K562 (cell line): ENCODE results near the gene CRYZL1. TPM values are rescaled to one million over a fixed set of nuclear protein-coding genes. Genes with fewer than 3 reads are reported as not detected.

ENCODE experiments used
- DEAF1 ChIP-seq: fragments of 450-650 bp; formaldehyde crosslinking; IDR thresholded peaks from 2 replicates; pipeline ENCODE4 v1.4.0; 2020; ENCODE audit warnings: mild to moderate bottlenecking, moderate library complexity
- GATAD2B ChIP-seq: fragments of 450-650 bp; IDR thresholded peaks from 2 replicates; pipeline ENCODE4 v1.6.1; 2017; ENCODE audit warnings: mild to moderate bottlenecking, borderline replicate concordance
- GTF2A2 ChIP-seq: IDR thresholded peaks from 2 replicates; pipeline ENCODE4 v1.6.1; 2016; ENCODE audit warnings: mild to moderate bottlenecking, missing genetic modification characterization, missing compliant biosample characterization
- GTF3C2 ChIP-seq: IDR thresholded peaks from 3 replicates; pipeline ENCODE4 v1.6.1; 2011; ENCODE audit warnings: borderline replicate concordance, mild to moderate bottlenecking, moderate library complexity; ENCODE audit not compliant: insufficient read length; ENCODE audit errors: extremely low read depth
- HIVEP1 ChIP-seq: fragments of 250-450 bp; sonication (Bioruptor Pico); IDR thresholded peaks from 2 replicates; pipeline ENCODE4 v1.4.0; 2020; ENCODE audit warnings: mild to moderate bottlenecking
- KHSRP ChIP-seq: fragments of 450-650 bp; IDR thresholded peaks from 2 replicates; pipeline ENCODE4 v1.6.1; 2017
- MYNN ChIP-seq, 2 experiments: sonication (generic); formaldehyde crosslinking in 1 of 2; IDR thresholded peaks; 2 replicates each; pipeline versions ENCODE4 v1.5.0 to v1.6.1; 2016 to 2020; ENCODE audit warnings: antibody characterized with exemption in 1 of 2, missing genetic modification reagents in 1 of 2
- NR1H2 ChIP-seq: sonication (generic); formaldehyde crosslinking; IDR thresholded peaks from 2 replicates; pipeline ENCODE4 v1.4.0; 2020; ENCODE audit warnings: mild to moderate bottlenecking, missing genetic modification reagents
- PATZ1 ChIP-seq: fragments of 250-450 bp; sonication (Bioruptor Pico); IDR thresholded peaks from 2 replicates; pipeline ENCODE4 v1.5.0; 2020; ENCODE audit warnings: mild to moderate bottlenecking, borderline replicate concordance
- PBX2 ChIP-seq, 2 experiments: IDR thresholded peaks in 1 of 2; conservative IDR thresholded peaks in 1 of 2; 2 replicates each; pipeline ENCODE4 v1.6.1; 2016; ENCODE audit warnings: low read depth in 2 of 2, mild to moderate bottlenecking in 1 of 2, missing compliant biosample characterization in 1 of 2, missing genetic modification characterization in 1 of 2, moderate library complexity in 1 of 2
- POLR2A ChIP-seq: fragments of 450-650 bp; conservative IDR thresholded peaks from 2 replicates; pipeline ENCODE4 v1.6.1; 2016
- SMAD2 ChIP-seq: fragments of 150-350 bp; IDR thresholded peaks from 2 replicates; pipeline ENCODE4 v1.6.1; 2014; ENCODE audit warnings: low read depth, mild to moderate bottlenecking, low read length
- TARDBP ChIP-seq: fragments of 450-650 bp; IDR thresholded peaks from 2 replicates; pipeline ENCODE4 v1.6.1; 2016
- TBP ChIP-seq: optimal IDR thresholded peaks from 2 replicates; pipeline ENCODE3; 2011; ENCODE audit warnings: low read depth, low read length, improper control_type of control experiment
- TEAD1 ChIP-seq, 2 experiments: fragments of 450-650 bp in 1 of 2; sonication (generic) in 1 of 2; formaldehyde crosslinking; IDR thresholded peaks; 2 replicates each; pipeline versions ENCODE4 v1.4.0 to v1.8.0; 2020 to 2022; ENCODE audit warnings: mild to moderate bottlenecking in 2 of 2, missing genetic modification reagents in 1 of 2
- TOE1 ChIP-seq, 2 experiments: fragments of 450-650 bp in 1 of 2; sonication (generic) in 1 of 2; formaldehyde crosslinking in 1 of 2; IDR thresholded peaks; 2 replicates each; pipeline versions ENCODE4 v1.7.1 to v1.8.0; 2016 to 2022; ENCODE audit warnings: borderline replicate concordance in 2 of 2, mild to moderate bottlenecking in 2 of 2, antibody characterized with exemption in 1 of 2, inconsistent platforms in 1 of 2, low read depth in 1 of 2, missing genetic modification reagents in 1 of 2, moderate library complexity in 1 of 2
- ZNF134 ChIP-seq: fragments of 250-450 bp; sonication (Bioruptor Pico); conservative IDR thresholded peaks from 2 replicates; pipeline ENCODE4 v1.4.0; 2020
- ZNF764 ChIP-seq: fragments of 250-450 bp; sonication (Bioruptor Pico); IDR thresholded peaks from 2 replicates; pipeline ENCODE4 v1.4.0; 2020; ENCODE audit warnings: low read depth, mild to moderate bottlenecking, moderate library complexity
- polyA plus RNA-seq, 8 experiments: library from polyadenylated mRNA; depleted of rRNA in 4 of 8; stranded (reverse) in 5 of 8; unstranded in 3 of 8; fragments of >200 nt; fragmentation: Nextera tagmentation in 2 of 8; fragmentation: Illumina TruSeq in 1 of 8; extraction: Ambion mirVana in 2 of 8; extraction: Trizol in 1 of 8; gene quantifications; 2 replicates each; pipeline versions ENCODE4 v1.2.1 to v1.2.3, GENCODE V29; 2011 to 2014; ENCODE audit warnings: inconsistent platforms in 1 of 8, missing spikeins in 1 of 8
- total RNA-seq, 7 experiments: library from RNA; depleted of rRNA in 6 of 7; stranded (reverse); fragments of >200 nt in 6 of 7; fragmentation: Illumina TruSeq in 2 of 7; extraction: Trizol in 2 of 7; gene quantifications; 2 replicates each; pipeline versions ENCODE4 v1.2.1 to v1.2.3, GENCODE V29; 2011 to 2021; ENCODE audit warnings: low replicate concordance in 1 of 7

The CRYZL1 gene
- total and polyA plus RNA-seq, 9 of the 15 experiments (the other 6 are each of a cell fraction or from before 2014, with no cell fraction given) = 19.9 to 98.2 (median 39.2) TPM

GRCh38 chr21:33641352-33642026, at the start of gene CRYZL1 (continued):
- TF ChIP-seq PATZ1 (CRISPR knock-in tag) = no peak
- no peak for TF ChIP-seq GTF3C2
- TF ChIP-seq TARDBP = 0 out of 2 replicates have a peak, but pooled peaks have one; percentile 35
- TF ChIP-seq PBX2 (CRISPR knock-in tag; IDR thresholded peaks at IDR 0.05; ENCODE audit: low read depth) = peak; percentile 97
- peak; percentile 96 for TF ChIP-seq PBX2 (tag; conservative IDR thresholded peaks at IDR 0.05; ENCODE audit: low read depth)
- no peak for TF ChIP-seq HIVEP1 (CRISPR knock-in tag)
- TF ChIP-seq NR1H2 (CRISPR knock-in tag) = no peak
- no peak for TF ChIP-seq ZNF764 (CRISPR knock-in tag)
- no peak for TF ChIP-seq DEAF1 (CRISPR knock-in tag)
- no peak for TF ChIP-seq GTF2A2 (tag)
- TF ChIP-seq MYNN (IDR thresholded peaks at IDR 0.05) = no peak
- TF ChIP-seq MYNN (CRISPR knock-in tag; IDR thresholded peaks at IDR 0.05) = no peak
- no peak for TF ChIP-seq ZNF134 (CRISPR knock-in tag)
- peak; percentile 33 for TF ChIP-seq TBP
- no peak for TF ChIP-seq KHSRP
- peak in 1 of 2 experiments; percentile 97 for TF ChIP-seq TEAD1 (CRISPR knock-in tag; IDR thresholded peaks at IDR 0.05)
- TF ChIP-seq SMAD2 = no peak
- peak; percentile 89 for TF ChIP-seq POLR2A
- TF ChIP-seq GATAD2B = no peak
- peak; percentile 43; the same call in 1 of the 2 replicates for TF ChIP-seq TOE1 (IDR thresholded peaks at IDR 0.05; ENCODE audit: borderline replicate concordance)
- no peak for TF ChIP-seq TOE1 (CRISPR knock-in tag; IDR thresholded peaks at IDR 0.05; ENCODE audit: borderline replicate concordance, low read depth)
